ENCODE data around the gene ITGB4. TPM values are rescaled to one million over a fixed set of nuclear protein-coding genes. Genes with fewer than 3 reads are reported as not detected.

ITGB4 gene
- total RNA-seq, 1 donor from 2014 or later = not detected

- H4K20me1 ChIP-seq (ENCODE audit: low read depth) = no peaks in the 10 kb centered on the region
- H3K9me3 ChIP-seq (ENCODE audit: low read depth) = no peaks in the 10 kb centered on the region
- H3K4me3 ChIP-seq = no peak overlapping the region
- no peaks in the 10 kb centered on the region for H3K36me3 ChIP-seq
- H3K27ac ChIP-seq = no peak overlapping the region
- H3K4me1 ChIP-seq = no peaks in the 10 kb centered on the region
- Mint-ChIP-seq H3K27me3 (ENCODE audit: insufficient read depth, low read depth) (peaks cover 16% of the 10 kb centered on the region), H3K4me1 (peaks cover 6% of the 10 kb centered on the region), H3K4me3 (no peak overlapping the region), H3K9me3 (no peaks in the 10 kb centered on the region), H3K27ac (no peak overlapping the region), H3K36me3 (no peaks in the 10 kb centered on the region)
- H3K27me3 ChIP-seq = no peaks in the 10 kb centered on the region
- H3K4me2 ChIP-seq = no peak overlapping the region
- no peak for DNase-seq (ENCODE audit: low spot score)
- H3K79me2 ChIP-seq (ENCODE audit: low read depth) = no peaks in the 10 kb centered on the region
- TF ChIP-seq EZH2 (IDR thresholded peaks at IDR 0.05) (no peak), CTCF (IDR thresholded peaks at IDR 0.05) (no peak), EZH2phosphoT487 (IDR thresholded peaks at IDR 0.05) (no peak)
- H3K9ac ChIP-seq = no peak overlapping the region
- no peaks in the 10 kb centered on the region for H3F3A ChIP-seq (ENCODE audit: low read depth)
- no peak overlapping the region for H2AFZ ChIP-seq (replicated peaks)
Measured at GRCh38 chr17:75734674-75735294, 13.5 kb downstream of the ITGB4 start.

GRCh38 chr17:75736173-75736835 is 15.0 kb downstream of the ITGB4 start:
- DNase-seq (ENCODE audit: low spot score) = no peak

GRCh38 chr17:75737133-75737962 is 16.1 kb downstream of the ITGB4 start:
- H2AFZ ChIP-seq (replicated peaks) = no peak overlapping the region

More at GRCh38 chr17:75736173-75736835, 15.0 kb downstream of the ITGB4 start:
- Mint-ChIP-seq H3K36me3 (no peaks in the 10 kb centered on the region), H3K4me3 (no peak overlapping the region), H3K27ac (no peak overlapping the region), H3K27me3 (ENCODE audit: insufficient read depth, low read depth) (peaks cover 13% of the 10 kb centered on the region), H3K4me1 (peaks cover 6% of the 10 kb centered on the region), H3K9me3 (no peaks in the 10 kb centered on the region)
- H3K4me3 ChIP-seq = no peak overlapping the region
- no peak overlapping the region for H3K27ac ChIP-seq
- H3K79me2 ChIP-seq (ENCODE audit: low read depth) = no peaks in the 10 kb centered on the region
- no peaks in the 10 kb centered on the region for H3K36me3 ChIP-seq
- H3K9ac ChIP-seq = no peak overlapping the region
- H4K20me1 ChIP-seq (ENCODE audit: low read depth) = no peaks in the 10 kb centered on the region
- no peaks in the 10 kb centered on the region for H3K27me3 ChIP-seq
- TF ChIP-seq EZH2 (IDR thresholded peaks at IDR 0.05) (no peak), CTCF (IDR thresholded peaks at IDR 0.05) (no peak), EZH2phosphoT487 (IDR thresholded peaks at IDR 0.05) (no peak)
- no peaks in the 10 kb centered on the region for H3K9me3 ChIP-seq (ENCODE audit: low read depth)
- H3K4me1 ChIP-seq = no peaks in the 10 kb centered on the region
- no peak overlapping the region for H2AFZ ChIP-seq (replicated peaks)
- no peak overlapping the region for H3K4me2 ChIP-seq
- no peaks in the 10 kb centered on the region for H3F3A ChIP-seq (ENCODE audit: low read depth)

More at GRCh38 chr17:75737133-75737962, 16.1 kb downstream of the ITGB4 start:
- no peaks in the 10 kb centered on the region for H3K27me3 ChIP-seq
- no peaks in the 10 kb centered on the region for H3K36me3 Mint-ChIP-seq
- H3K9me3 Mint-ChIP-seq = no peaks in the 10 kb centered on the region
- no peak overlapping the region for H3K4me2 ChIP-seq
- TF ChIP-seq EZH2 (IDR thresholded peaks at IDR 0.05) (no peak), CTCF (IDR thresholded peaks at IDR 0.05) (no peak), EZH2phosphoT487 (IDR thresholded peaks at IDR 0.05) (no peak)
- no peaks in the 10 kb centered on the region for H3K4me1 ChIP-seq
- H3F3A ChIP-seq (ENCODE audit: low read depth) = no peaks in the 10 kb centered on the region
- H3K36me3 ChIP-seq = no peaks in the 10 kb centered on the region
- no peaks in the 10 kb centered on the region for H3K9me3 ChIP-seq (ENCODE audit: low read depth)
- no peaks in the 10 kb centered on the region for H3K79me2 ChIP-seq (ENCODE audit: low read depth)
- no peak overlapping the region for H3K27ac ChIP-seq
- H3K27me3 Mint-ChIP-seq (ENCODE audit: insufficient read depth, low read depth) = peaks cover 10% of the 10 kb centered on the region
- H3K4me1 Mint-ChIP-seq = peaks cover 6% of the 10 kb centered on the region
- H4K20me1 ChIP-seq (ENCODE audit: low read depth) = no peaks in the 10 kb centered on the region
- no peak overlapping the region for H3K27ac Mint-ChIP-seq
- DNase-seq (ENCODE audit: low spot score) = no peak
- H3K4me3 ChIP-seq = no peak overlapping the region
- H3K9ac ChIP-seq = no peak overlapping the region
- H3K4me3 Mint-ChIP-seq = no peak overlapping the region

Measured in neural progenitor cell (in vitro differentiated cells).